BJ (cell line): ENCODE data around the gene CPB1. TPM values are rescaled to one million over a fixed set of nuclear protein-coding genes. Genes with fewer than 3 reads are reported as not detected.

Source experiments
- CTCF ChIA-PET: fragments of 350-600 bp; formaldehyde crosslinking; extraction: SDS; loops from one replicate; lab custom pipeline; 2021; ENCODE audit warnings: antibody characterized with exemption, inconsistent platforms; lab: Yijun Ruan, JAX
- POLR2A ChIA-PET: fragments of 300-600 bp; sonication (Branson Sonifier 250); formaldehyde crosslinking; extraction: SDS; loops from one replicate; lab custom pipeline; 2021; ENCODE audit warnings: antibody characterized with exemption; lab: Charles Lee
- DNase-seq: peaks from one replicate; pipeline ENCODE4 v3.0.0-alpha.2; 2011; ENCODE audit warnings: low read depth
- H3K27me3 ChIP-seq: 2 replicates; pipeline ENCODE4 v1.6.0; 2011; ENCODE audit warnings: low read length; ENCODE audit not compliant: control insufficient read depth, insufficient read depth
- H3K36me3 ChIP-seq: 2 replicates; pipeline ENCODE4 v1.5.1; 2011; ENCODE audit warnings: low read length; ENCODE audit not compliant: control insufficient read depth, insufficient read depth
- H3K4me3 ChIP-seq: 2 replicates; pipeline ENCODE4 v1.5.1; 2011; ENCODE audit warnings: low read depth, mild to moderate bottlenecking, control low read depth, low read length
- polyA plus RNA-seq: library from polyadenylated mRNA; depleted of rRNA; stranded (reverse); fragments of >200 nt; gene quantifications from 2 replicates; pipeline ENCODE4 v1.2.3, GENCODE V29; 2011; rRNA removed
- TF ChIP-seq, protein P1 (sequence below): IDR thresholded peaks from 2 replicates; pipeline ENCODE4 v1.5.1; 2011; ENCODE audit warnings: low read depth, mild to moderate bottlenecking, control low read depth, inconsistent platforms, low read length, moderate library complexity; ENCODE audit not compliant: insufficient read depth

Gene CPB1
- polyA plus RNA-seq, 1 experiment = not detected

DNA sequence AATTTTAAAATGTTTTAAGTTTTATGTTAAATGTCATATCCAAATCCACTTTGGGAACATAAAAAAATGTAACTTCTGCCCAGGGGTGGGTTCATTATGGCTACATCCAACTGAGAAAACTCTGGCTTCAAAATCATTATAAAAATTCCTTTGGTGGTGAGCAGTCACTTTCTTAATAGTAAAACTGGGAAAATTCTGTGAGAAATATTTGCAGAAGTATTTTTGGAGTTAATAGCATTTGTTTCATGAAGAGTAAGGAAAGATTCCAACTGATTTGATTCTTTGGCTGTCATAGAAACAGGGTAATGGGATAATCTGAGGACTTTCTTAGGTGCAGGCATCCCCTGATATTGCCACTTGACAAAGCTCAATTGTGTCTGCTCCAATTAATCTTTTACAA is 76.3 kb downstream of the CPB1 start:
- DNase-seq = no peak
- TF ChIP-seq, protein P1, sequence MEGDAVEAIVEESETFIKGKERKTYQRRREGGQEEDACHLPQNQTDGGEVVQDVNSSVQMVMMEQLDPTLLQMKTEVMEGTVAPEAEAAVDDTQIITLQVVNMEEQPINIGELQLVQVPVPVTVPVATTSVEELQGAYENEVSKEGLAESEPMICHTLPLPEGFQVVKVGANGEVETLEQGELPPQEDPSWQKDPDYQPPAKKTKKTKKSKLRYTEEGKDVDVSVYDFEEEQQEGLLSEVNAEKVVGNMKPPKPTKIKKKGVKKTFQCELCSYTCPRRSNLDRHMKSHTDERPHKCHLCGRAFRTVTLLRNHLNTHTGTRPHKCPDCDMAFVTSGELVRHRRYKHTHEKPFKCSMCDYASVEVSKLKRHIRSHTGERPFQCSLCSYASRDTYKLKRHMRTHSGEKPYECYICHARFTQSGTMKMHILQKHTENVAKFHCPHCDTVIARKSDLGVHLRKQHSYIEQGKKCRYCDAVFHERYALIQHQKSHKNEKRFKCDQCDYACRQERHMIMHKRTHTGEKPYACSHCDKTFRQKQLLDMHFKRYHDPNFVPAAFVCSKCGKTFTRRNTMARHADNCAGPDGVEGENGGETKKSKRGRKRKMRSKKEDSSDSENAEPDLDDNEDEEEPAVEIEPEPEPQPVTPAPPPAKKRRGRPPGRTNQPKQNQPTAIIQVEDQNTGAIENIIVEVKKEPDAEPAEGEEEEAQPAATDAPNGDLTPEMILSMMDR = no peak
- ChIA-PET CTCF (no interaction called here), POLR2A (no interaction called here)
- Histone ChIP-seq H3K36me3 (no peaks in the 10 kb centered on the region), H3K27me3 (no peaks in the 10 kb centered on the region), H3K4me3 (no peak overlapping the region)

DNA sequence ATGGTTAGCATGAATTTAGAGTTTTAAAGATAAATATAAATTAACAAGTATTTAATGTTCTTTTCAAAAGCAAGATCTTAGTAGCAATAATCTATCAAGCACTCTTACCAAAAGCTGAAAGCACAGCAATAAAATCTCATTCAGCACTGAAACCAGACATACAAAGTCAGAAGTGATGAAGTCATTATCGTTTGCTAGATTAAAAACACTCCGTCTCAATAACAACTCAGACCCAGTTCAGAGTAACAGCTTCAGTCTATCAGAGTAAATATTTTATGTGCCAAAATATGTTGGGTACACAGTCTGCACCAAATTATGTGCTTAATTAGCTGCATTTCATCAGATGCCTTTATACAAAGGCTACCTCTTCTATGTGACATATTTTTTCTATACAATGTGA is 79.1 kb downstream of the CPB1 start:
- no peak for DNase-seq
- ChIA-PET CTCF (interaction anchor here (1.8 kb wide), 1 partner anchor 43 kb away, joined by 3 read pairs; no protein-coding TSS in a partner anchor), POLR2A (no interaction called here)
- Histone ChIP-seq H3K27me3 (no peaks in the 10 kb centered on the region), H3K4me3 (no peak overlapping the region), H3K36me3 (no peaks in the 10 kb centered on the region)
- TF ChIP-seq, protein P1 = no peak

Other genes starting within 250 kb of the CPB1 start
- 0.98 and 1.1 TPM in 2 replicates for gene AGTR1, start 129.9 kb upstream of the CPB1 start, polyA plus RNA-seq
- 3.1 and 5.2 TPM in 2 replicates for gene CPA3, start 37.5 kb downstream of the CPB1 start, polyA plus RNA-seq
- gene GYG1, start 163.7 kb downstream of the CPB1 start, polyA plus RNA-seq = 50.4 and 76.7 TPM in 2 replicates